Ascending aorta (tissue), 2 donors: ENCODE measurements around the gene ATRNL1. TPM values are rescaled to one million over a fixed set of nuclear protein-coding genes. Genes with fewer than 3 reads are reported as not detected.

Experiments
- DNase-seq, 2 donors: peaks; one replicate each; pipeline ENCODE4 v3.0.0-alpha.2; 2019; ENCODE audit warnings: low spot score in 2 of 2
- H3K27ac ChIP-seq, 2 donors: fragments of 200-600 bp; sonication (generic); one replicate each; pipeline ENCODE4 v1.5.1; 2016 to 2017; ENCODE audit warnings: mild to moderate bottlenecking in 1 of 2
- H3K27me3 ChIP-seq: fragments of 200-600 bp; sonication (generic); one replicate; pipeline ENCODE4 v1.5.1; 2017
- H3K36me3 ChIP-seq, 2 donors: fragments of 200-600 bp; sonication (generic); one replicate each; pipeline ENCODE4 v1.5.1; 2016
- H3K4me1 ChIP-seq, 2 donors: fragments of 200-600 bp; sonication (generic); one replicate each; pipeline ENCODE4 v1.5.1; 2016 to 2017; ENCODE audit warnings: mild to moderate bottlenecking in 1 of 2
- H3K4me3 ChIP-seq, 2 donors: fragments of 200-600 bp; sonication (generic); one replicate each; pipeline ENCODE4 v1.5.1; 2016 to 2017; ENCODE audit warnings: mild to moderate bottlenecking in 1 of 2
- H3K9me3 ChIP-seq, 2 donors: fragments of 200-600 bp; sonication (generic); one replicate each; pipeline ENCODE4 v1.5.1; 2016
- CTCF ChIP-seq, 3 experiments: fragments of 200-600 bp in 2 of 3; fragments of 450-650 bp in 1 of 3; sonication (generic) in 2 of 3; IDR thresholded peaks; one replicate each; pipeline ENCODE4 v1.5.1; 2016 to 2019; ENCODE audit warnings: antibody characterized with exemption in 3 of 3, mild to moderate bottlenecking in 1 of 3, moderate library complexity in 1 of 3
- intact Hi-C: fragments of 100-400 bp; cut with DNase I; formaldehyde crosslinking; loops from one replicate; pipeline ENCODE4 v1.15.1; 2023
- total RNA-seq: library from RNA; depleted of rRNA; stranded (reverse); fragments of >200 nt; gene quantifications from one replicate; pipeline ENCODE4 v1.1.0, GENCODE V29; 2016

ATRNL1 gene
- total RNA-seq, 1 donor from 2014 or later = 15.4 TPM

DNA sequence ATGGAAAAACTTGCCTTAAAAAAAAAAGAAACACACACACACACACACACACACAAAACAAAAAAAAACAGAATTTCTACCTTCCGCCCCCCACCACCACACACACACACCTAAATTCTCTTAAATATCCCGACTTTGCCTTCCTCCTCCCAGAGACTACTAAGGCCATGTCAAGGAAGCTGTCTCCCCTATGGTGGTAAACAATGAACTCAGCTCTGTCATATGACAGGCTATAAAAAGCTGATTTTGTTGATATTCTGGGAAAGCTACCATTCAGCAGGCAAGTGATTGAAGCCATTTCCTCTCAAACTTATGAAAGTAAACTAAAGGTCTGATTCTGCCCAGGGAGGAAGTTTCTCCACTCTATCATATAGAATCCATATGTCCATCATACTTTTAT is 708.8 kb downstream of the ATRNL1 start:
- no peak for DNase-seq
- H3K36me3 ChIP-seq = no peaks in the 10 kb centered on the region
- H3K27me3 ChIP-seq = no peaks in the 10 kb centered on the region
- H3K4me3 ChIP-seq = no peak overlapping the region
- H3K4me1 ChIP-seq = peaks cover 0 to 4% of the 10 kb centered on the region in 2 donors
- H3K27ac ChIP-seq = no peak overlapping the region
- intact Hi-C loops = no loop called here
- no peaks in the 10 kb centered on the region for H3K9me3 ChIP-seq
- no peak for TF ChIP-seq CTCF (IDR thresholded peaks at IDR 0.05)

DNA sequence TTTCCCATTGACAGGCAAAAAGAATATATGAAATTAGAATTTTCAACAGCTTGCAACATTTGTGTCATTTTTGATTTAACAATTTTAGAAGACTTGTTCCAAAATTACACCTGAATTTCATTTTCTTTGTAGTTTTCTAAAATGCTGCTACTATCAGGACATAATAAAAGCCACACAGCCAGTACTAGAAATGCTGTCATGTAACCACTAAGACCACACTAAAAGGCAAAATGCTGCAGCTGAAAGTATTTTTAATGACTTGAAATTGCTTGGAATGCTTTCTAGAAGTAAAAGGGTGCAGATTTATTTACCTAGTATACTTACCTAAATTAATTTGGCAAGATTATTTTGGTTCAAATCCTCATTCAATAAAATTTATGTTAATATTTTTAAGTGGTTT is 709.7 kb downstream of the ATRNL1 start:
- DNase-seq = no peak
- H3K4me3 ChIP-seq = no peak overlapping the region
- H3K27ac ChIP-seq = no peak overlapping the region
- TF ChIP-seq CTCF (IDR thresholded peaks at IDR 0.05) = no peak
- H3K9me3 ChIP-seq = no peaks in the 10 kb centered on the region
- peaks cover 0 to 4% of the 10 kb centered on the region in 2 donors for H3K4me1 ChIP-seq
- intact Hi-C loops = no loop called here
- H3K27me3 ChIP-seq = no peaks in the 10 kb centered on the region
- H3K36me3 ChIP-seq = no peaks in the 10 kb centered on the region

GRCh38 chr10:115814542-115814941 is 721.4 kb downstream of the ATRNL1 start:
- H3K9me3 ChIP-seq = no peaks in the 10 kb centered on the region
- H3K4me1 ChIP-seq = no peaks in the 10 kb centered on the region
- TF ChIP-seq CTCF (IDR thresholded peaks at IDR 0.05) = no peak
- DNase-seq = no peak
- H3K27me3 ChIP-seq = no peaks in the 10 kb centered on the region
- H3K27ac ChIP-seq = no peak overlapping the region
- H3K4me3 ChIP-seq = no peak overlapping the region
- intact Hi-C loops = no loop called here
- no peaks in the 10 kb centered on the region for H3K36me3 ChIP-seq

- Histone ChIP-seq H3K4me1 (no peaks in the 10 kb centered on the region), H3K9me3 (no peaks in the 10 kb centered on the region), H3K27me3 (no peaks in the 10 kb centered on the region), H3K36me3 (no peaks in the 10 kb centered on the region), H3K4me3 (no peak overlapping the region), H3K27ac (no peak overlapping the region)
- intact Hi-C loops = no loop called here
- TF ChIP-seq CTCF (IDR thresholded peaks at IDR 0.05) = no peak
- DNase-seq = no peak
Observed at GRCh38 chr10:115818012-115818411, 724.8 kb downstream of the ATRNL1 start.

DNA sequence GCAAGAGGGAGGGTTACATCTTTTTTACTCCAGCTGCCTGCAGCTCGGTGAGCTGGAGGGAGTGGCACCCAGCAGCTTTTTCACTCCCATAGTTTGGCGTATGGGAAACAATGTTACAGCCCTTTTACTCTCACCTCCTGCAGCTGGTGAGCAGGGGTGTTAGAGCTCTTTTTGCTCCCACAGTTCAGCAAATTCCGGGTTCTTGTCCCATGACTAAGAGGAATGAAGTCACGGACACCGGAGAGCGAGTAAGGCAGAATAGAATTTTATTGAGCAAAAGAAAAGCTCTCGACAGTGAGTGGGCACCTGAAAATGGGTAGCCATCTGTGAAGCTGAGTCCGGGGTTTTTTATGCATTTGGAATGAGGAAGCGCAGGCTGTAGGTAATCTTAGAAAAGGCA is 733.2 kb downstream of the ATRNL1 start:
- no peak overlapping the region for H3K4me3 ChIP-seq
- no peaks in the 10 kb centered on the region for H3K4me1 ChIP-seq
- H3K9me3 ChIP-seq = peaks cover 0 to 8% of the 10 kb centered on the region in 2 donors
- no peaks in the 10 kb centered on the region for H3K27me3 ChIP-seq
- intact Hi-C loops = no loop called here
- TF ChIP-seq CTCF (IDR thresholded peaks at IDR 0.05) = no peak
- no peaks in the 10 kb centered on the region for H3K36me3 ChIP-seq
- H3K27ac ChIP-seq = no peak overlapping the region
- no peak for DNase-seq
